Measurements from ENCODE around the gene DDIT4L.
"Not testable (repeated sequence)": the region's sequence is repeated elsewhere in the genome, so short reads cannot be mapped to it uniquely, and the experiment has no call there.

The DDIT4L gene

GRCh38 chr4:100189820-100190642 lies at the start of gene DDIT4L:
TSS of gene DDIT4L (minus strand) at chr4:100190468. CDS start at chr4:100189983, 485 bp downstream.
- DNase-seq (ENCODE audit: low read depth, low spot score): no peak

- no peak for DNase-seq (ENCODE audit: low read depth, low spot score)
These were observed 49.7 kb upstream of the DDIT4L start for GRCh38 chr4:100240008-100240407.

GRCh38 chr4:100224721-100225120 lies 34.5 kb upstream of the DDIT4L start:
- no peak for DNase-seq (ENCODE audit: low read depth, low spot score)

DNA sequence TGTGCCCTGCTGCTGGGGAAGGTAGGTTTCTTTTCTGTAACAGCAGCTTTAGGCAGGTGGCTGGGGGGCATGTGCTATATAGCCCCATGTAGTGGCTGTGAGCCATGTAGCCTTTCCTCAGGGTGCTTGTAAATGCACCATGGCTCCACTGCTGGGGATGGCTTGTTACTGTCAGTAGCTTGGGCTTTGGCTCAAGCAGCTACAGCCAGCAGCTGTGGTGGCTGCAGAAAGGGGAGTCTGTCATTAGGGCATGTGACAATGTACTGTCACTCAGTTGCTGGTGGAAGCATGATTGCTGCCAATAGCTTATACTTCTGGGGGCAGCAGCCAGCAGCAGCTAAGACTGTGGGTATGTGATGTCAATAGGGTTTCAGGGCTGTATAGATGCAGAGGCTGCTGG lies 33.9 kb upstream of the DDIT4L start:
- DNase-seq (ENCODE audit: low read depth, low spot score): no peak

DNA sequence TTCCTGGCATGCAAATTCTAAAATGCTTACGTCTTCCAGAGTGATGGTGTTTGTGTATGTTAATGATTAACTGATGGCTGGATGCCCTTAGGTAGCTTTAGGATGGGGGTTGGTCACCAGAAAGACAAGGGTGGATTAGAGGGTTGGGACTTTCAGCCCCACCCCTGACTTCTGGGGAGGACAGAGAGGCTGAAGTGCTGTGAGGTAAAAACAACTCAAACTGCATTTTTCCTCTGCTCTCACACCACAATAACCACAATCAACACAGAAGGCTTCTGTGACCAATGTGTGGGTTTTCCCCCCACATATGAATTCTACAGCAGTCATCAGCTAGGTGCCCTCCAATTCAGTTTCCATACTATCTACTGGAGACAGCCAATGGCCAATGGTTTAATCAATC lies 18.7 kb upstream of the DDIT4L start:
- no peak for DNase-seq (ENCODE audit: low read depth, low spot score)

DNA sequence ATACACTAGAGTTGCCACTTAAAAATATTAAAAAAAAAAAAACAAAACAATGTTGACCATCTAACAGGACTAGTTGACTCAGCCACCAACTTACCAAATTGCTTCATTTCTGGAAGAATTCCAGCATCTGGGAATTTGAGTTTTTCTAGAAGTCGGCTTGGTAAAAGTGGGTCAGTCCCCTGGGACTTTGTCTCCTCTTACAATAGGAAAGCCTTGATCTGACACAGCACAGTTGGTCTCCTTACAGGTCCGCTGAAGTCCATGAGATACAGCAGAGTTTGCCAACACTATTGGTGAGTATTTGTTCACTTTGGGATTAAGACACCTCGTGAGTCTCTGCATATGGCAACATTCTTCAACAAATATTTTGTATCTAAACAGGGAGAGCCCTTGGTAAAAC lies 18.2 kb upstream of the DDIT4L start:
- DNase-seq (ENCODE audit: low read depth, low spot score): no peak

DNA sequence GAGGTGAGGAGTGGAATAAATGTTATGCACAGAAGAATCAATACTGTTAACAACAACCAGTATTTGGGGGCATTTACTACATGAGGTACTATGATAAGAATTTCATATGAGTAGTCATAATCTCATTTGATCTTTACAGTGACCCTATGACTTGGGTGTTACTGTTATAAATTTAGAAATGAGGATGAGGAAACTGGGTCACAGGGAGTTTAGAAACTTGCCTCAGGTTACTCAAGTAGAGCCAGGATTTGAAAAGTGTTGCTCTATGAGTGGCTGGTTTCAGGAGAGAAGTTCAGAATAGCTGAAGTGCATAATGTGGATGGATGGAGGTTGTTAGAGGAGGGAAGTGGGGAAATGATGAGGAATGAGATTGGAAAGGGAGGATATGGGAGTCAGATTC lies 16.6 kb upstream of the DDIT4L start:
- no peak for DNase-seq (ENCODE audit: low read depth, low spot score)

- DNase-seq (ENCODE audit: low read depth, low spot score): no peak
These were observed 7.8 kb upstream of the DDIT4L start for GRCh38 chr4:100198061-100198460.

DNA sequence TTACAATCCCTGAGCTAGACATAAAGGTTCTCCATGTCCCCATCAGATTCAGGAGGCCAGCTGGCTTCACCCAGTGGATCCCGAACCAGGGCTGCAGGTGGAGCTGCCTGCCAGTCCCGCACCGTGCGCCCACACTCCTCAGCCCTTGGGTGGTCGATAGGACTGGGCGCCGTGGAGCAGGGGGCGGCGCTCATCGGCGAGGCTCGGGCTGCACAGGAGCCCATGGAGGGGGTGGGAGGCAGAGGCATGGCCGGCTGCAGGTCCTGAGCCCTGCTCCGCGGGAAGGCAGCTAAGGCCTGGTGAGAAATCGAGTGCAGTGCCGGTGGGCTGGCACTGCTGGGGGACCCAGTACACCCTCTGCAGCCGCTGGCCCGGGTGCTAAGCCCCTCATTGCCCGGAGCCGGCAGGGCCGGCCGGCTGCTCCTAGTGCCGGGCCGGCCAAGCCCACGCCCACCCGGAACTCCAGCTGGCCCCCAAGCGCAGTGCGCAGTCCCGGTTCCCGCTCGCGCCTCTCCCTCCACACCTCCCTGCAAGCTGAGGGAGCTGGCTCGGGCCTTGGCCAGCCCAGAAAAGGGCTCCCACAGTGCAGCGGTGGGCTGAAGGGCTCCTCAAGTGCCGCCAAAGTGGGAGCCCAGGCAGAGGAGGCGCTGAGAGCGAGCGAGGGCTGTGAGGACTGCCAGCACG lies 6.3 kb upstream of the DDIT4L start:
- not testable (repeated sequence) for DNase-seq (ENCODE audit: low read depth, low spot score)

- no peak for DNase-seq (ENCODE audit: low read depth, low spot score)
These were observed 654 bp upstream of the DDIT4L start for GRCh38 chr4:100190643-100191600.

- DNase-seq (ENCODE audit: low read depth, low spot score): no peak
These were observed 1.4 kb downstream of the DDIT4L start for GRCh38 chr4:100188829-100189228.

DNA sequence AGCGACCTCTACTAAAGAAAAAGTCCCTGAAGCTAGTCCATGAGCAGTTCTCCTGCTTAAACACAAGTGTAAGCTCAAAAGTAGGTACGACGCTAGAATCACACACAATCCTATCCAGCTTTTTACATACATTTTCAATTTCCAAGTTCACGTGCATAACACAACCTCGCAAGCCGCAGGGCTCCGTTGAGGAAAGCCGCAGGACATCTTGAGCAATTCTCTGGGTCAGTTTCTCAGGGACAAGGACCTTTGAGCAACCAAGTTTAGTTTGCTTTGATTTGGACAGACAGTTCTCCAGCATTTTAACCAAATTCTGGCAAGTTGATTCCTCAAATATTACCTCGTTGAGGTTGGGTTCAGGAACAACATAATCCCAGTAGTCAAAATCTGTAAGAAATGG lies 2.5 kb downstream of the DDIT4L start:
- DNase-seq (ENCODE audit: low read depth, low spot score): no peak

GRCh38 chr4:100184787-100185186 lies 5.5 kb downstream of the DDIT4L start:
- DNase-seq (ENCODE audit: low read depth, low spot score): no peak

DNA sequence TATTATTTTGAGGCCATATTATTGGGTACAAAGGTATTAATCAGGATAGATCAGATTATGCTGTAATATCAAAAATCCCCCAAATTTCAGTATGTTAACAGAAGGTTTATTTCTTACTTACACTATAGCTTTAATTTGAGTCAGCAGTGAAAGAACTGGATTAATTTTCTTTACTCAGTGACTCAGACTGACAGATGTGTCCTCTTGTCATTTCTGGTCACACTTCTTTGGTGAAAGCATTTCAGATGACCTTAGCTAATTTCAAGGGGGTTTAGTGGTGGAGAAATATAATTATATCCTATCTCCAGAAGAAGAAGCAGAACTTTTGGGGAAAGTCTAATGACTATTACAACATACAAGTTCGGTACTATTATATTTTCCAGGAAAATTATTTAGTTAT lies 12.4 kb downstream of the DDIT4L start:
- DNase-seq (ENCODE audit: low read depth, low spot score): no peak

GRCh38 chr4:100177126-100177525 lies 13.1 kb downstream of the DDIT4L start:
- no peak for DNase-seq (ENCODE audit: low read depth, low spot score)

- DNase-seq (ENCODE audit: low read depth, low spot score): no peak
These were observed 14.4 kb downstream of the DDIT4L start for GRCh38 chr4:100175858-100176257.

GRCh38 chr4:100174985-100175383 lies 15.3 kb downstream of the DDIT4L start:
- DNase-seq (ENCODE audit: low read depth, low spot score): no peak

GRCh38 chr4:100170986-100171385 lies 19.3 kb downstream of the DDIT4L start:
- no peak for DNase-seq (ENCODE audit: low read depth, low spot score)

DNA sequence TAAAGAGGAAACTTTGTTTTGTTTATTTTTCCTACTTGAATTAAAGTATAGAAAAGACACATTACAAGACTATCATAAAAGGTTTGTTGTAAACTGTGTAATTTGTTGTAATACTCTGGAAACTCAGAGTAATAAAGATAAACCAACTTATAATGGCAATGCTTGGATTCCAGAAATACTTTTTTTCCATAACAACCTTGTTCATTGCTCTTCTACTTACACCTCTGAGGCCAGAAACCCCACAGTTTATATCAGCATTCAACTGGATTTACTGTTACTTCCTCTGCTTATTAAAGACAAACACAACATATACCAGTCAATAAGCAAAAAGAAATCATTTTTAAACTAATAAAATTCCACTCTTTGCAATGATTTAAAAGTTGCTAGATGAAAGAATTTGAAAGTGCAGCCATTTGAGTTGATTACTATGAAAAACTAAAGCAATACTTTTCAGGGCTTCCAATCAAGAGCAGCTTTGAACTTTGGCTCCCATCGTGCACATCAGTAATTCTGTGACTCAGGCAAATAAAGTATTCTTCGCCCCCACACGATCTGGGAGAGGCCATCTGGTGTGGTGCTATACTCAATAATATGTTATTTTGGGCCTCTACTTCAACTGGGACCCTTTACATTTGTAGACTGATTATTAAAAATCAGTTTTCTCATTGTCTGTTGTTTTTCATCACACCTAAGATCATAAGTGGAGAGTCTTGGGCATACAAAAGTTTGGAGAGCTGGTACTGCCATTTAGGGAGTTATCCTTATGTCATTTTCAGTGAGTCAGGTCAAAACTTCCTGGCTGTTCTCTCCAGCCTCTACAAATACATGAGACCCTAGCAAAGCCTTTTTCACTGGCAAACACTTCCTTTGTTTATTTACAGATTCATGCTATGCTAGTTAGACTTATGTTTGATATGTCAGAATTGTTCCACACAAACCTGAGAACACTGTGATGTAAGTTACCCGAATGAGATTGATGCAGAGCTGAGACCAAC lies 20.5 kb downstream of the DDIT4L start:
- DNase-seq (ENCODE audit: low read depth, low spot score): no peak

DNA sequence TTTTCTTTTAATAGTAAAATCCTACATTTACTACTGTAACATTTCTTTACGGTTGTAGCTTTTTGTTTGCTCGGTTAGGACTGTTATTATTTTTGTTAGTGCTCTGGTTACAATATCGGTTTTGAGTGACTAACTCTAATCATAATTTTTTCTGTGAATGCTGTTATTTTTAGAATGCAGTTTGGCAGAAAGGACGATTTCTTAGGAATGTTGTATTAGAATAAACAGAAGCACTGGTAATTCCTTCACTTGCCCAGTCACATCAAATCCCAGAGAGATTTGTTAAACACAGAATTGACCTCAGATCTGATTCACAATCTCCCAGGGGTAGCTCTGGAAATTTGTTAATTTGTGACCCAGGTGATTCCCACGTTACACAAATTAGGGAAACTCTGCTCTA lies 21.7 kb downstream of the DDIT4L start:
- no peak for DNase-seq (ENCODE audit: low read depth, low spot score)

All from activated naive CD8-positive, alpha-beta T cell treated with anti-CD3 and anti-CD28 coated beads, Interleukin-2, amount 50 U/mL, for 16 hours (primary cell).